ENCODE results near the gene SIRPB1. TPM values are rescaled to one million over a fixed set of nuclear protein-coding genes. Genes with fewer than 3 reads are reported as not detected.

Gene SIRPB1
- total RNA-seq, 1 experiment from 2014 or later, result not detected

GRCh38 chr20:1625083-1625690 lies 5.4 kb upstream of the SIRPB1 start:
- POLR2A ChIA-PET (ENCODE audit: low non-redundant PET), result no interaction called here
- no peak for DNase-seq (ENCODE audit: low spot score)
- CTCF ChIA-PET, result no interaction called here
- Histone ChIP-seq H3K27ac (ENCODE audit: low read depth, low read length, poor library complexity, severe bottlenecking) (no peak overlapping the region), H3K36me3 (ENCODE audit: insufficient read depth, low read length, poor library complexity, severe bottlenecking) (no peaks in the 10 kb centered on the region), H3K27me3 (replicated peaks; ENCODE audit: insufficient read depth, low read depth, low read length, poor library complexity) (peaks cover 15% of the 10 kb centered on the region), H3K4me3 (ENCODE audit: low read depth, low read length, poor library complexity, severe bottlenecking) (no peak overlapping the region), H3K4me1 (ENCODE audit: insufficient read depth, low read length, poor library complexity, severe bottlenecking) (no peaks in the 10 kb centered on the region), H3K9me3 (ENCODE audit: low read depth, low read length, poor library complexity, severe bottlenecking) (no peaks in the 10 kb centered on the region)
- no TSS peak for BruUV-seq (replicated peaks)
- TF ChIP-seq EZH2 (IDR thresholded peaks at IDR 0.05; ENCODE audit: borderline replicate concordance, low read depth, low read length, poor library complexity, severe bottlenecking), result no peak
- TF ChIP-seq, protein P1, sequence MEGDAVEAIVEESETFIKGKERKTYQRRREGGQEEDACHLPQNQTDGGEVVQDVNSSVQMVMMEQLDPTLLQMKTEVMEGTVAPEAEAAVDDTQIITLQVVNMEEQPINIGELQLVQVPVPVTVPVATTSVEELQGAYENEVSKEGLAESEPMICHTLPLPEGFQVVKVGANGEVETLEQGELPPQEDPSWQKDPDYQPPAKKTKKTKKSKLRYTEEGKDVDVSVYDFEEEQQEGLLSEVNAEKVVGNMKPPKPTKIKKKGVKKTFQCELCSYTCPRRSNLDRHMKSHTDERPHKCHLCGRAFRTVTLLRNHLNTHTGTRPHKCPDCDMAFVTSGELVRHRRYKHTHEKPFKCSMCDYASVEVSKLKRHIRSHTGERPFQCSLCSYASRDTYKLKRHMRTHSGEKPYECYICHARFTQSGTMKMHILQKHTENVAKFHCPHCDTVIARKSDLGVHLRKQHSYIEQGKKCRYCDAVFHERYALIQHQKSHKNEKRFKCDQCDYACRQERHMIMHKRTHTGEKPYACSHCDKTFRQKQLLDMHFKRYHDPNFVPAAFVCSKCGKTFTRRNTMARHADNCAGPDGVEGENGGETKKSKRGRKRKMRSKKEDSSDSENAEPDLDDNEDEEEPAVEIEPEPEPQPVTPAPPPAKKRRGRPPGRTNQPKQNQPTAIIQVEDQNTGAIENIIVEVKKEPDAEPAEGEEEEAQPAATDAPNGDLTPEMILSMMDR (conservative IDR thresholded peaks at IDR 0.05; ENCODE audit: low read depth, low read length), result no peak
- intact Hi-C loops (cut with micrococcal nuclease; ENCODE audit: unreplicated experiment), result no loop called here

- no peaks in the 10 kb centered on the region for H3K4me1 ChIP-seq (ENCODE audit: insufficient read depth, low read length, poor library complexity, severe bottlenecking)
- no peak overlapping the region for H3K27ac ChIP-seq (ENCODE audit: low read depth, low read length, poor library complexity, severe bottlenecking)
- peaks cover 14% of the 10 kb centered on the region for H3K27me3 ChIP-seq (replicated peaks; ENCODE audit: insufficient read depth, low read depth, low read length, poor library complexity)
- no peaks in the 10 kb centered on the region for H3K9me3 ChIP-seq (ENCODE audit: low read depth, low read length, poor library complexity, severe bottlenecking)
- TF ChIP-seq, protein P1 (conservative IDR thresholded peaks at IDR 0.05; ENCODE audit: low read depth, low read length), result no peak
- no peak for TF ChIP-seq EZH2 (IDR thresholded peaks at IDR 0.05; ENCODE audit: borderline replicate concordance, low read depth, low read length, poor library complexity, severe bottlenecking)
- intact Hi-C loops (cut with micrococcal nuclease; ENCODE audit: unreplicated experiment), result no loop called here
- BruUV-seq (replicated peaks), result no TSS peak
- DNase-seq (ENCODE audit: low spot score), result no peak
- ChIA-PET POLR2A (ENCODE audit: low non-redundant PET) (no interaction called here), CTCF (no interaction called here)
- H3K36me3 ChIP-seq (ENCODE audit: insufficient read depth, low read length, poor library complexity, severe bottlenecking), result no peaks in the 10 kb centered on the region
- H3K4me3 ChIP-seq (ENCODE audit: low read depth, low read length, poor library complexity, severe bottlenecking), result no peak overlapping the region
Observed at GRCh38 chr20:1623501-1624205, 3.8 kb upstream of the SIRPB1 start.

- intact Hi-C loops (cut with micrococcal nuclease; ENCODE audit: unreplicated experiment), result no loop called here
- no peak for TF ChIP-seq EZH2 (IDR thresholded peaks at IDR 0.05; ENCODE audit: borderline replicate concordance, low read depth, low read length, poor library complexity, severe bottlenecking)
- TF ChIP-seq, protein P1 (conservative IDR thresholded peaks at IDR 0.05; ENCODE audit: low read depth, low read length), result no peak
- CTCF ChIA-PET, result no interaction called here
- Histone ChIP-seq H3K4me1 (ENCODE audit: insufficient read depth, low read length, poor library complexity, severe bottlenecking) (peaks cover 2% of the 10 kb centered on the region), H3K27ac (ENCODE audit: low read depth, low read length, poor library complexity, severe bottlenecking) (no peak overlapping the region), H3K36me3 (ENCODE audit: insufficient read depth, low read length, poor library complexity, severe bottlenecking) (no peaks in the 10 kb centered on the region), H3K4me3 (ENCODE audit: low read depth, low read length, poor library complexity, severe bottlenecking) (no peak overlapping the region), H3K9me3 (ENCODE audit: low read depth, low read length, poor library complexity, severe bottlenecking) (no peaks in the 10 kb centered on the region), H3K27me3 (replicated peaks; ENCODE audit: insufficient read depth, low read depth, low read length, poor library complexity) (peaks cover 2% of the 10 kb centered on the region)
- POLR2A ChIA-PET (ENCODE audit: low non-redundant PET), result no interaction called here
- no TSS peak for BruUV-seq (replicated peaks)
- no peak for DNase-seq (ENCODE audit: low spot score)
Observed at GRCh38 chr20:1622450-1622849, 2.6 kb upstream of the SIRPB1 start.

Measured in A673 (cell line).